GM19372 (cell line): ENCODE data around the gene CENPVL3.
"Not testable (repeated sequence)": the region's sequence is repeated elsewhere in the genome, so short reads cannot be mapped to it uniquely, and the experiment has no call there.

Experiments used
- ATAC-seq: cut with Tn5 transposase; IDR thresholded peaks from one replicate; pipeline ENCODE4 v1.9.1; 2021; ENCODE audit warnings: mild to moderate bottlenecking, low read depth, moderate library complexity; ENCODE audit not compliant: unreplicated experiment

Gene CENPVL3

GRCh38 chrX:51618241-51619155 lies at the start of gene CENPVL3:
TSS of gene CENPVL3 (minus strand) at chrX:51618912. CDS start at chrX:51618873, 39 bp downstream.
- ATAC-seq: not testable (repeated sequence)

GRCh38 chrX:51665981-51666380 lies 47.3 kb upstream of the CENPVL3 start:
- no peak for ATAC-seq

GRCh38 chrX:51643377-51643776 lies 24.7 kb upstream of the CENPVL3 start:
- no peak for ATAC-seq

GRCh38 chrX:51641421-51642021 lies 22.8 kb upstream of the CENPVL3 start:
- ATAC-seq: no peak

DNA sequence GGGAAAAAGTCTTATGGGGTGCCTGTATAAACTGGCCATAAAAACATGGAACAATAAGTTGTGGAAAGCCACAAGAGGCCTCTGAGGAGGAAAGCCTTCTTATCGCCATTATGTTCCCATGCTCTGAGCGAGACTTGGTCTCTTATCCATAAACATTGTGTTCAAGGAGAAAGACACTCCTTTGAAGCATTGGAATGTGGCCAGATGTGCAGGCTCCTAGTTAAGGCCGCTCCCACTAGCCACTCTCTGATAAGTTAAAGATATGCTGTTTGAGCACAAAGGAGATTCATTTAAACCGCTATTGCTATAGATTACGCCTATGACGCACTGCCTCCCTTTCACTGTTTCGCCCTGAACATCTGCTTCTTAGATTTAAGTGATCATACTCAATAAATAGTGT lies 17.8 kb upstream of the CENPVL3 start:
- ATAC-seq: not testable (repeated sequence)

GRCh38 chrX:51614353-51615012 lies 4.2 kb downstream of the CENPVL3 start:
- ATAC-seq: no peak

- no peak for ATAC-seq
Observed at GRCh38 chrX:51608766-51609165, 9.9 kb downstream of the CENPVL3 start.

- ATAC-seq: no peak
Observed at GRCh38 chrX:51608126-51608525, 10.6 kb downstream of the CENPVL3 start.

GRCh38 chrX:51606446-51606845 lies 12.3 kb downstream of the CENPVL3 start:
- ATAC-seq: no peak

DNA sequence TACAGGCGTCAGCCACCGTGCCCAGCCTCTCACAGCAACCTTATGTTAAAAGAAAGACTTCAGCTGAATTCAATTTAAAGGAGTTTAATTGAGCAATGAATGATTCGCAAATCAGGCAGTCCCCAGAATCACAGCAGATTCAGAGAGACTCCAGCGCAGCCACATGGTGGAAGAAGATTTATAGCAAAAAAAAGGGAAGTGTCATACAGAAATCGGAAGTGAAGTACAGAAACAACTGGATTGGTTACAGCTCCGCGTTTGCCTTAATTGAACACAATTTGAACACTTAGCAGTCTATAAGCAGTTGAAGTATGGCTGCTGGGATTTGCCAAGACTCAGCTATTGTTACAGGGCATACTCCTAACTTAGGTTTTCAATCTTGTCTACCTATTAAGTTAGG lies 19.8 kb downstream of the CENPVL3 start:
- ATAC-seq: no peak

GRCh38 chrX:51571874-51572273 lies 46.8 kb downstream of the CENPVL3 start:
- no peak for ATAC-seq

GRCh38 chrX:51569561-51569960 lies 49.2 kb downstream of the CENPVL3 start:
- ATAC-seq: no peak

- no peak for ATAC-seq
Observed at GRCh38 chrX:51568586-51568985, 50.1 kb downstream of the CENPVL3 start.
